Upper lobe of left lung (tissue), 6 donors: Measurements from ENCODE around the gene PCNX3. TPM values are rescaled to one million over a fixed set of nuclear protein-coding genes. Genes with fewer than 3 reads are reported as not detected.
A peak's percentile ranks its signal among the peaks of the same experiment; 100 is the strongest.

ENCODE experiments used
- ATAC-seq, 2 donors: fragments of 200-7000 bp; cut with Tn5 transposase; one replicate each; pipeline ENCODE4 v1.9.1; 2022; ENCODE audit warnings: mild to moderate bottlenecking in 2 of 2, moderate library complexity in 2 of 2; ENCODE audit not compliant: low FRiP score in 2 of 2
- DNase-seq, 2 donors: peaks; one replicate each; pipeline ENCODE4 v3.0.0-alpha.2; 2019 to 2020
- H3K27ac ChIP-seq, 4 donors: fragments of 200-600 bp; sonication (generic); one replicate each; pipeline ENCODE4 v1.5.1; 2016 to 2019
- H3K27me3 ChIP-seq, 4 donors: fragments of 200-600 bp; sonication (generic); one replicate each; pipeline ENCODE4 v1.5.1; 2017 to 2019
- H3K36me3 ChIP-seq, 4 donors: fragments of 200-600 bp; sonication (generic); one replicate each; pipeline ENCODE4 v1.5.1; 2016 to 2019
- H3K4me1 ChIP-seq, 4 donors: fragments of 200-600 bp; sonication (generic); one replicate each; pipeline ENCODE4 v1.5.1; 2018 to 2019
- H3K4me3 ChIP-seq, 4 donors: fragments of 200-600 bp; sonication (generic); one replicate each; pipeline ENCODE4 v1.5.1; 2017 to 2019; ENCODE audit warnings: mild to moderate bottlenecking in 2 of 4, moderate library complexity in 1 of 4
- H3K9me3 ChIP-seq, 4 donors: fragments of 200-600 bp; sonication (generic); one replicate each; pipeline ENCODE4 v1.5.1; 2018 to 2019
- EP300 ChIP-seq, 4 donors: sonication (generic); formaldehyde crosslinking; IDR thresholded peaks; one replicate each; pipeline ENCODE4 v1.5.1; 2017; ENCODE audit warnings: antibody characterized with exemption in 4 of 4, control low read depth in 2 of 4
- POLR2A ChIP-seq, 4 donors: fragments of 450-650 bp; IDR thresholded peaks; one replicate each; pipeline ENCODE4 v1.5.1; 2016 to 2017; ENCODE audit warnings: antibody characterized with exemption in 4 of 4, mild to moderate bottlenecking in 2 of 4
- POLR2AphosphoS5 ChIP-seq, 2 donors: sonication (generic); formaldehyde crosslinking; IDR thresholded peaks; one replicate each; pipeline ENCODE4 v1.5.1; 2017; ENCODE audit warnings: antibody characterized with exemption in 2 of 2
- WGBS, 2 donors: methylation state at CpG; one replicate each; pipeline ENCODE4 v1.1.5; 2017 to 2018; 5-methylcytosine and 5-hydroxymethylcytosine counted together
- total RNA-seq, 6 donors: library from RNA; depleted of rRNA in 4 of 6; stranded (reverse); fragments of >200 nt in 4 of 6; gene quantifications; one replicate each; pipeline versions ENCODE4 v1.1.0 to v1.2.1, GENCODE V29; 2016 to 2021
- TF ChIP-seq, protein P1 (sequence below), 6 experiments: fragments of 450-650 bp in 4 of 6; fragments of 200-600 bp in 2 of 6; sonication (generic) in 2 of 6; IDR thresholded peaks; one replicate each; pipeline ENCODE4 v1.5.1; 2016 to 2019; ENCODE audit warnings: antibody characterized with exemption in 6 of 6
- donor health status: DM: no; HTN: no; CAD: no; lungs with moderate emphysema.
- donor health status: DM: no; HTN: yes; CAD: no; lungs with severe emphysema.

Gene PCNX3
- total RNA-seq, 6 donors from 2014 or later = 26.7 to 63.9 (median 43.9) TPM

DNA sequence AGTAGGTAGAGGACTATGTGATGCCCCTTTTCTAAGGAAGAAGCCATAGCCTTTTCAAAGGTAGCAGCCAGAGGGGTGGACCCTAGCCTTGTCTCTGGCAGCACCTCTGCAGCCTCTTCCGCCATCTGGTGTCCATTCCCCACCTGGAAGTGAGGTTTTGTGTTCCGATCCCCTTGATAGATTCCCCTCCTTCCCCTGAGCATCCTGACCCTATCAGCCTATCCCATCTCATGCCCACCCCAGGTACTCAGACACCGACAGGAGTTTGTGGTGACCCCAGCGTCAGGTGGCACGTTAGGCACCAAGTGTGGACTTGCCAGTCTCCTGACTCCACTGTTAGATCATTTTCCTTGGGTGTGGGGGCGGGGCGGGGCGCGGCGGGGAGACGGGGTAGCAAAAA lies 43.6 kb upstream of the PCNX3 start:
- ATAC-seq = no peak

GRCh38 chr11:65572356-65573051 lies 43.1 kb upstream of the PCNX3 start, which contains the start of gene FAM89B:
Gene FAM89B, plus strand, starts transcription at chr11:65572538. Its CDS starts 132 bp downstream, at chr11:65572670.
- ATAC-seq (peak in 1 of 2 donors; percentile 50), DNase-seq (peak; percentile 92 to 95)
- no peak for TF ChIP-seq EP300 (IDR thresholded peaks at IDR 0.05)
- TF ChIP-seq POLR2AphosphoS5 (IDR thresholded peaks at IDR 0.05) = peak in 1 of 2 donors; percentile 60
- TF ChIP-seq, protein P1, sequence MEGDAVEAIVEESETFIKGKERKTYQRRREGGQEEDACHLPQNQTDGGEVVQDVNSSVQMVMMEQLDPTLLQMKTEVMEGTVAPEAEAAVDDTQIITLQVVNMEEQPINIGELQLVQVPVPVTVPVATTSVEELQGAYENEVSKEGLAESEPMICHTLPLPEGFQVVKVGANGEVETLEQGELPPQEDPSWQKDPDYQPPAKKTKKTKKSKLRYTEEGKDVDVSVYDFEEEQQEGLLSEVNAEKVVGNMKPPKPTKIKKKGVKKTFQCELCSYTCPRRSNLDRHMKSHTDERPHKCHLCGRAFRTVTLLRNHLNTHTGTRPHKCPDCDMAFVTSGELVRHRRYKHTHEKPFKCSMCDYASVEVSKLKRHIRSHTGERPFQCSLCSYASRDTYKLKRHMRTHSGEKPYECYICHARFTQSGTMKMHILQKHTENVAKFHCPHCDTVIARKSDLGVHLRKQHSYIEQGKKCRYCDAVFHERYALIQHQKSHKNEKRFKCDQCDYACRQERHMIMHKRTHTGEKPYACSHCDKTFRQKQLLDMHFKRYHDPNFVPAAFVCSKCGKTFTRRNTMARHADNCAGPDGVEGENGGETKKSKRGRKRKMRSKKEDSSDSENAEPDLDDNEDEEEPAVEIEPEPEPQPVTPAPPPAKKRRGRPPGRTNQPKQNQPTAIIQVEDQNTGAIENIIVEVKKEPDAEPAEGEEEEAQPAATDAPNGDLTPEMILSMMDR (IDR thresholded peaks at IDR 0.05) = peak in 1 of 6 experiments; percentile 22
- peak in 2 of 4 donors; percentile 77 to 80 for TF ChIP-seq POLR2A (IDR thresholded peaks at IDR 0.05)
- H3K27me3 ChIP-seq = no peaks in the 10 kb centered on the region
- no peaks in the 10 kb centered on the region for H3K9me3 ChIP-seq
- H3K36me3 ChIP-seq = peaks cover 0 to 6% (median 0%) of the 10 kb centered on the region in 4 donors
- H3K27ac ChIP-seq = peak within 1 kb of the TSS; percentile 93 to 98 (median 94)
- 0 to 2% methylated on average over 3 to 39 of the region's 86 CpGs for WGBS, 2 donors
- H3K4me3 ChIP-seq = peak within 1 kb of the TSS; percentile 40 to 93 (median 86)
- H3K4me1 ChIP-seq = peaks cover 62 to 84% (median 71%) of the 10 kb centered on the region in 4 donors

More for the DNA sequence above, 43.6 kb upstream of the PCNX3 start:
- peaks cover 60 to 80% (median 66%) of the 10 kb centered on the region in 4 donors for H3K4me1 ChIP-seq
- WGBS, 2 donors = 8 to 14% methylated on average over 11 of the region's 11 CpGs
- H3K27ac ChIP-seq = peak overlapping the region; percentile 93 to 98 (median 94)
- no peaks in the 10 kb centered on the region for H3K9me3 ChIP-seq
- H3K36me3 ChIP-seq = peaks cover 0 to 6% (median 0%) of the 10 kb centered on the region in 4 donors
- TF ChIP-seq, protein P1 (IDR thresholded peaks at IDR 0.05) = peak in 1 of 6 experiments; percentile 12
- no peak for TF ChIP-seq EP300 (IDR thresholded peaks at IDR 0.05)
- H3K4me3 ChIP-seq = peak overlapping the region; percentile 16 to 93 (median 86)
- DNase-seq = no peak
- no peaks in the 10 kb centered on the region for H3K27me3 ChIP-seq

DNA sequence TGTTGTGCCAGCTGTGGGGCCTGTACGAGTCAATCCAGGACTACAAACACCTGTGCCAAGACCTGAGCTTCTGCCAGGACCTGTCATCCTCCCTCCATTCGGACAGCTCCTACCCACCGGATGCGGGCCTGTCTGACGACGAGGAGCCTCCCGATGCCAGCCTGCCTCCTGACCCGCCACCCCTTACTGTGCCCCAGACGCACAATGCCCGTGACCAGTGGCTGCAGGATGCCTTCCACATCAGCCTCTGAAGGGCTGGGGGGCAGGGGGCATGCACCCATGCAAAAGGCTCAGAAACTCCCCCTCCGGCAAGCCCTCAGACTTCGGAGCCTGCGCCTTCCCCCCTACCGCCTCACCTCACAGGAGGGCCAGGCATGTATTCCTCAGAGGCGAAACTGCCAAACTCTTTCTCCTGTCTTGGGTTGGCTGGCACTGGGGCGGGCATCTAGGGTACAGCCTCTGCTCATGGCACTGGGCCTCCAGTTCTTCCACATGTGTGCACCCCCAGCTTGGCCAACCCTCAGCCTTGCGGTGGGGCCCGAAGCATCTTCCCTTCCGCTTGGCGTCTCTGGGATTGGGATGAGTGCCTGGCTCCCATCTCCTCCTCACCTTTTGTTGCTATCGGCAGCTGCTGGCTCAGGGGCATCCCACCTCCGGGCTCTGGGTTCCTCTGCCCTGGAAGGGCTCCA lies 42.0 kb upstream of the PCNX3 start:
- no peak for ATAC-seq
- no peaks in the 10 kb centered on the region for H3K27me3 ChIP-seq
- WGBS, 2 donors = 27 to 34% methylated on average over 6 to 21 of the region's 22 CpGs
- peak overlapping the region; percentile 40 to 93 (median 86) for H3K4me3 ChIP-seq
- H3K9me3 ChIP-seq = no peaks in the 10 kb centered on the region
- no peak for DNase-seq
- TF ChIP-seq POLR2AphosphoS5 (IDR thresholded peaks at IDR 0.05) = no peak
- TF ChIP-seq POLR2A (IDR thresholded peaks at IDR 0.05) = no peak
- no peak for TF ChIP-seq EP300 (IDR thresholded peaks at IDR 0.05)
- TF ChIP-seq, protein P1 (IDR thresholded peaks at IDR 0.05) = no peak
- peak overlapping the region; percentile 93 to 98 (median 94) for H3K27ac ChIP-seq
- peaks cover 0 to 9% (median 0%) of the 10 kb centered on the region in 4 donors for H3K36me3 ChIP-seq
- peaks cover 63 to 84% (median 76%) of the 10 kb centered on the region in 4 donors for H3K4me1 ChIP-seq

DNA sequence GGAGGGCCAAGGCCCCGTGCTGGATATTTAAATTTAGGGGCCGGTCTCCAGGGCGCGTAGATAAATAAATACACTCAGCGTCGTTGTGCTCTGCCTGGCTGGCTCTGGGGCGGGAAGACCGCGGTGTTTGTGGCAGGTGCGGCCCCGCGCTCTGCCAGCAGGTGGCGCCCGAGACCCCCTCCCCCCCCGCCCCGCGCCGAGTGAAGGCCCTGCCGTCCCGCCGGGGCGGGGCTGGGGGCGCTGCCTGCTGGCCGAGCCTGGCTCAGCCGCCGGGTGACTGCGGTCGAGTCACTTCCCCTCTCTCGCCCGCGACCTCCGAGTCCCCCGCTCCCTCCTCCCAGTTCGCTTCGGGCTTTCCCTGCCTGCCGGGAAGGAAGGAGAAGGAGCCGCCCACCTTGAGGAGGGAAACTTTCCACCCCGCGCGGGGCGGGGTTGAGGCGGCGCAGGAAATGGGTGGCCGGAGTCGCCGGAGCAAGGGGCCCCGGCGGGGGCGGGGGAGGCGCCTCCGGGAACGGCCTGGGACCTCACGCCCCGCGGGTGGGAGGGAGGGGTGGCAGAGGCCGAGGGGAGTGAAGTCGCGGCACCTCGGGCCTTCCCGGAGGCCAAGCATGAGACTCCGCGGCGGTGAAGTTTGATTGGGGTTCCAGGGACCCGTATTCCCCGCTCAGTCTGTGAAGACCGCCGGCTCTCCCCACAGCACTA lies 41.3 kb upstream of the PCNX3 start:
- WGBS, 2 donors = 0 to 2% methylated on average over 6 to 27 of the region's 67 CpGs
- Histone ChIP-seq H3K27ac (peak overlapping the region; percentile 93 to 98 (median 94)), H3K36me3 (peaks cover 0 to 16% (median 2%) of the 10 kb centered on the region in 4 donors), H3K27me3 (no peaks in the 10 kb centered on the region), H3K4me3 (peak overlapping the region; percentile 35 to 93 (median 86)), H3K9me3 (no peaks in the 10 kb centered on the region), H3K4me1 (peaks cover 58 to 78% (median 74%) of the 10 kb centered on the region in 4 donors)
- TF ChIP-seq POLR2A (IDR thresholded peaks at IDR 0.05) (peak in 1 of 4 donors; percentile 37), EP300 (IDR thresholded peaks at IDR 0.05) (peak in 3 of 4 donors; percentile 63 to 94 (median 71)), POLR2AphosphoS5 (IDR thresholded peaks at IDR 0.05) (peak; percentile 92 to 96)
- TF ChIP-seq, protein P1 (IDR thresholded peaks at IDR 0.05) = peak; percentile 96 to 99 (median 97)
- ATAC-seq (peak; percentile 72 to 77), DNase-seq (peak; percentile 95 to 98)
